Cerebellar cortex (tissue), 1 donor: ENCODE results near the gene KAT8.
"Not testable (repeated sequence)": the region's sequence is repeated elsewhere in the genome, so short reads cannot be mapped to it uniquely, and the experiment has no call there.

ENCODE experiments used
- DNase-seq: peaks from one replicate; pipeline ENCODE4 v3.0.0-alpha.2; 2015; ENCODE audit warnings: low spot score

KAT8 gene

GRCh38 chr16:31131841-31132271 is 14.4 kb downstream of the KAT8 start:
- DNase-seq: no peak

GRCh38 chr16:31132303-31132979 is 15.0 kb downstream of the KAT8 start:
- DNase-seq: no peak

- no peak for DNase-seq
Measured at GRCh38 chr16:31133046-31133501, 15.6 kb downstream of the KAT8 start.

- DNase-seq: no peak
Measured at GRCh38 chr16:31134091-31134571, 16.7 kb downstream of the KAT8 start.

GRCh38 chr16:31134625-31135534 is 17.4 kb downstream of the KAT8 start:
- DNase-seq: no peak

- DNase-seq: no peak
Measured at GRCh38 chr16:31135535-31136286, 18.2 kb downstream of the KAT8 start, which contains the start of gene PRSS8. Gene PRSS8, minus strand, starts transcription at chr16:31135727. Its CDS starts 229 bp downstream, at chr16:31135498.

GRCh38 chr16:31136287-31136662 is 18.8 kb downstream of the KAT8 start:
- no peak for DNase-seq

- DNase-seq: not testable (repeated sequence)
Measured at GRCh38 chr16:31136822-31137499, 19.5 kb downstream of the KAT8 start.

GRCh38 chr16:31138621-31139578 is 21.4 kb downstream of the KAT8 start:
- no peak for DNase-seq

GRCh38 chr16:31141071-31141469 is 23.6 kb downstream of the KAT8 start:
- DNase-seq: not testable (repeated sequence)

GRCh38 chr16:31141489-31142108 is 24.1 kb downstream of the KAT8 start:
- DNase-seq: no peak

- DNase-seq: peak; percentile 97
Measured at GRCh38 chr16:31142109-31143010, 24.9 kb downstream of the KAT8 start.

- DNase-seq: no peak
Measured at GRCh38 chr16:31143011-31143693, 25.7 kb downstream of the KAT8 start.

GRCh38 chr16:31143694-31144148 is 26.3 kb downstream of the KAT8 start:
- DNase-seq: no peak

GRCh38 chr16:31144418-31144817 is 27.0 kb downstream of the KAT8 start:
- DNase-seq: not testable (repeated sequence)

GRCh38 chr16:31145398-31145990 is 28.0 kb downstream of the KAT8 start:
- DNase-seq: no peak

- DNase-seq: no peak
Measured at GRCh38 chr16:31147574-31147973, 30.1 kb downstream of the KAT8 start.

- DNase-seq: no peak
Measured at GRCh38 chr16:31148281-31148728, 30.8 kb downstream of the KAT8 start.
